Activated T-helper 9 cell treated with anti-CD3 and anti-CD28 coated beads, Interleukin-2, amount 50 U/mL, for 16 hours (primary cell): ENCODE measurements around the gene DEF6.

Experiments used
- DNase-seq: peaks from one replicate; pipeline ENCODE4 v3.0.0-alpha.2; 2020; ENCODE audit warnings: low read depth

Gene DEF6

GRCh38 chr6:35297601-35298481 lies at the start of gene DEF6:
Gene DEF6, plus strand, starts transcription at chr6:35297818. Its CDS starts 39 bp downstream, at chr6:35297857.
- DNase-seq, result peak; percentile 82

GRCh38 chr6:35248300-35248699 lies 49.3 kb upstream of the DEF6 start:
- DNase-seq, result no peak

GRCh38 chr6:35248965-35249364 lies 48.7 kb upstream of the DEF6 start:
- no peak for DNase-seq

GRCh38 chr6:35251949-35252348 lies 45.7 kb upstream of the DEF6 start:
- no peak for DNase-seq

GRCh38 chr6:35253249-35253648 lies 44.4 kb upstream of the DEF6 start:
- no peak for DNase-seq

- no peak for DNase-seq
Observed at GRCh38 chr6:35258336-35258735, 39.3 kb upstream of the DEF6 start.

GRCh38 chr6:35258858-35259193 lies 38.8 kb upstream of the DEF6 start:
- DNase-seq, result no peak

- DNase-seq, result peak; percentile 87
Observed at GRCh38 chr6:35259194-35259947, 38.2 kb upstream of the DEF6 start, which contains the start of gene ZNF76. Gene ZNF76, plus strand, starts transcription at chr6:35259735. Its CDS starts 21,417 bp downstream, at chr6:35281152.

GRCh38 chr6:35259948-35260590 lies 37.5 kb upstream of the DEF6 start:
- DNase-seq, result peak; percentile 70

GRCh38 chr6:35260591-35261570 lies 36.7 kb upstream of the DEF6 start:
- DNase-seq, result no peak

- no peak for DNase-seq
Observed at GRCh38 chr6:35262596-35262995, 35.0 kb upstream of the DEF6 start.

- DNase-seq, result no peak
Observed at GRCh38 chr6:35264550-35265274, 32.9 kb upstream of the DEF6 start.

- no peak for DNase-seq
Observed at GRCh38 chr6:35265523-35265922, 32.1 kb upstream of the DEF6 start.

- no peak for DNase-seq
Observed at GRCh38 chr6:35267446-35267845, 30.2 kb upstream of the DEF6 start.

GRCh38 chr6:35267897-35268296 lies 29.7 kb upstream of the DEF6 start:
- no peak for DNase-seq

GRCh38 chr6:35272005-35272404 lies 25.6 kb upstream of the DEF6 start:
- no peak for DNase-seq

GRCh38 chr6:35273822-35274559 lies 23.6 kb upstream of the DEF6 start:
- DNase-seq, result no peak

GRCh38 chr6:35275744-35276260 lies 21.8 kb upstream of the DEF6 start:
- DNase-seq, result no peak

GRCh38 chr6:35278708-35279107 lies 18.9 kb upstream of the DEF6 start:
- DNase-seq, result no peak

- no peak for DNase-seq
Observed at GRCh38 chr6:35280903-35281302, 16.7 kb upstream of the DEF6 start.
